ENCODE measurements around the gene CHST1.
A peak's percentile ranks its signal among the peaks of the same experiment; 100 is the strongest.

CHST1 gene

DNA sequence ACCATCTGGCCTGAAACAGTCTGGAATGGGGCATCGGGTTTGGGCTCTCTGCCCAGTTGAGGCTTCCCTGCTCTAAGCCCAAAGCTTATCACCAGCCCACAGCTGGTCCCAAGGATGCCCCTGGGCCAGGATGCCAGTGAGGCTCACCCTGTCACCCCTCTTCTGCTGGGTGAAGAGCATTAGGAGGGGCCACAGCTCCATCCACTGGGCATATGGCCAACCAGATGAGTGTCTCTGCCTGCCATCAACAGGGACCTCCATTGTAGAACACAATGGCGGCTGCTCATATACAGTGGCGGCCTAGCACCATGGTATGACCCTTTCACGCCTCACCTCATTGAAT lies 5.6 kb downstream of the CHST1 start:
- no peak for DNase-seq (ENCODE audit: low read depth)

- DNase-seq (ENCODE audit: low read depth): no peak
Measured at GRCh38 chr11:45659031-45659817, 6.2 kb downstream of the CHST1 start.

DNA sequence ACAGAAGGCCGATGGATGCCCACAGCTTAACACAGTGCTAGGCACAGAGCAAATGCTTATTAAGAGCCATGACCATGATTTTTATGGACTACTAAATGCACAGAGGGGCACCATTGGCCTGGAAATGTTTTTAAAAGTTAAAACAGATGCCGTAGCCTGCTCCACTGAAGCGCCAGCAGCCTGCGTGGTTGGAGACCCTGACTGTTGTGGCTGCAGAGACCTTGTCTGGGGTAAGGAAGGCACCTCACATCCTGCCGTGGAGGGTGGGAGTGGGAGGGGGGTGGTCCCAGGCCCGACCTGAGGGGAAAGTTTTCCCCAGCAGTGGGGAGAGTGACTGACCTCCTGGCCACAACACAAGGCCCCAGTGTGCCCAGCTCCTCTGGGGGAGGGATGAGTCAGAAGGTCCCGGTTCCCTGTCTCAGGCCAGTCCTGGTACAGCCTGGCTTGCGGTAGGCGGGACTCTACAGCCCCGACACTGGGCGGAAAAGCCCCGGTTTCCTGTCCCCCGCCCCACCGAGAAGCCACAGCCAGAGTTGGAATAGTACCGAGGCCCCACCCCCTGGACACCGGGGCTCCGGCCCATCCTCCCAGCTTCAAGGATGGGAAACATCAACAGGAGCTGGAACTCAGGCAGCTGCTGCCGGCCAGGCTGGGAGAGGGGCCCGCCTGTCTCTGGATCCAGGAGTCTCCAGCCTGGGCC lies 7.0 kb downstream of the CHST1 start:
- no peak for DNase-seq (ENCODE audit: low read depth)

- DNase-seq (ENCODE audit: low read depth): no peak
Measured at GRCh38 chr11:45657496-45658260, 7.7 kb downstream of the CHST1 start.

GRCh38 chr11:45655831-45656230 lies 9.6 kb downstream of the CHST1 start:
- DNase-seq (ENCODE audit: low read depth): no peak

DNA sequence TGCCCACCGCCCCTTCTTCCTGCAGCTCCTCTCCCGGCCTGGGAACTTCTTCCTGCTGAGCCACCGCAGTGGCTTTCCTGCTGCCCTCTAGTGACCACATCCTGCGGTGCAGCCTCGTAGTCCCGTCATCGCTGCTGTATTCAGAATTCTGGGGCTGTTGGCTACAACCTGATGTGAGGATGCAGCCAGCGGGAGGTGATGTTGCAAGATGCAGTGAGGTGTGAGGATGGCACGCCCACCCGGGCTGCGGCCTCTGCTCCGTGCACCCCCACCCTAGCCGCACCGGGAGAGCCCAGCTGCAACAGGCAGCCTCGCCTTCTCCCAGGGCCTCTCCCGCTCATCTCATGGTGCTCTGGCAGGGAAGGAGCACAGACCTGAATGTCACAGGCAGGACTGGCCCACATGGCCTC lies 10.1 kb downstream of the CHST1 start:
- peak; percentile 22 for DNase-seq (ENCODE audit: low read depth)

GRCh38 chr11:45655012-45655283 lies 10.5 kb downstream of the CHST1 start:
- no peak for DNase-seq (ENCODE audit: low read depth)

DNA sequence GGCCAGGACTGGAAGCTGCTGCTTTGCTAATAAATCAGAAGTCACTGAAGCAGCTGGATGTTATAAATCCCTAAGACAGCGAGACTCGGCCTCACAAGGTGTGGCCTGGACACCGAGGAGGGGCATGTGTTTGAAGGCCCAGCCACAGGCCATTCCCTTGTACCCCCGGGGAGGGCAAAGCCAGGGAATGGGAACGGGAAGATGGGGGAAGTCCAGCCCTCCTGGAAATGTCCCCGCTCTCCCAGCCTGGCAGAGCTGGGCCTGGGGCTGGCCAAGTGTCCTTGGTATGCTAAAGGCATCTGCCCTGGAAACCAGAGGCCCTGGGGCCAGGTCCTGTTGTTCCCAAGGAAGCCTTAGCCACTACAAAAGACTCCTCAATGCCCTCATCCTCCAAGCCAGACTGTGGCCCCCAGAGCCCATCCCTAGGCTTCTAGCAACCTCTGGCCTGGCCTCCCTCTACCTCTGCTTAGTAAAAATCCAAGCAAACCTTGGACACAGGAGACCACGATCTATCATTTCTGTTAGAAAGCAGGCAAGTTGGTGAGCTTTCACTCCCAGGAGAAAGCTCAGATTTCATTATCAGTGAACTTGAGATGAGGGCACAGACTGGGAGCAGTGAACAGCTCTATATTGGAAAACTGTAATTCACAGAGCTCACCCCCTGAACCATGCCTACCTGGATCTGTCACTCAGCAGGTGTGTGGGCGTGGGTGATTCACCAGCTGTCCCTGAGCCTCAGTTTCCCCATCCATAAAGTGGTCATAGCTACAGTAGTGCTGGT lies 11.0 kb downstream of the CHST1 start:
- DNase-seq (ENCODE audit: low read depth): no peak

DNA sequence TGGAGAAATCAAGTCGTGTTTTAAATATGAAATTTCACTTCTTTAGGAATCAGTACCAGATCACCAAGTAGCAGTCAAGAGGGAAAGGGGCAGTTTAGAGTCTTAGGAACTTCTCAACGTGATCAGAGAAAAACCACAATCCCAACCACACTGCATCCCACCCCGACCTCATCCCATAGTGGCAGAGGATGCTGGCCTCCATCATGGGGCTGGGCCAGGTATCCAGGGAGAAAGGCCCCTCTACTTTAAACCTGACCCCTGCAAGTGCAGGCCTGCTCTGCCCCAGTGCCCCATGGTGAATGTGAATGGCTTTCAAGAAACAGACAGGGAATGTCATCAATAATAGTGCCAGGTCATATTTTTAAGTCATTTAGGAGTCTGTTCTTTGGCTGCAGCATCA lies 12.1 kb downstream of the CHST1 start:
- DNase-seq (ENCODE audit: low read depth): no peak

- DNase-seq (ENCODE audit: low read depth): no peak
Measured at GRCh38 chr11:45652781-45653180, 12.6 kb downstream of the CHST1 start.

GRCh38 chr11:45651841-45652749 lies 13.3 kb downstream of the CHST1 start:
- no peak for DNase-seq (ENCODE audit: low read depth)

DNA sequence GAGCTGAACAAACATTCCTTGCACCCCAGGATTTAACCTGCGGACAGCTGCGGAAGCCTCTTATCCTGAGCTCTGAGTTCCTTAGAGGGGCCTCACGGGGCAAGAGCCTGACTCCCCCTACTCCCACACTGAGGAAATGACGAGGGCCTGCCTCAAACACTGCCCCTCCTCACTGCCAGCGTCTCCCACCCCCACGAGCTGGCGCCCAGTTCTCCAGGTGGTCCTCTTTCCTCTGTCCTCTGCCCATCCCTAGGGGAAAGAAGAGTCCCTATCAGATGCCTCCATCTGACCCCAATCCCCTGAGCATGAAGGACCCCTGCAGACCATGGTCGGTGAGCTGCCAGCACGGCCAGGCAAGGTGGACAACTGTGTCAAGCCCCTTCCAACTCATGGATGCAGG lies 14.3 kb downstream of the CHST1 start:
- DNase-seq (ENCODE audit: low read depth): no peak

- DNase-seq (ENCODE audit: low read depth): no peak
Measured at GRCh38 chr11:45650166-45651095, 15.0 kb downstream of the CHST1 start.

DNA sequence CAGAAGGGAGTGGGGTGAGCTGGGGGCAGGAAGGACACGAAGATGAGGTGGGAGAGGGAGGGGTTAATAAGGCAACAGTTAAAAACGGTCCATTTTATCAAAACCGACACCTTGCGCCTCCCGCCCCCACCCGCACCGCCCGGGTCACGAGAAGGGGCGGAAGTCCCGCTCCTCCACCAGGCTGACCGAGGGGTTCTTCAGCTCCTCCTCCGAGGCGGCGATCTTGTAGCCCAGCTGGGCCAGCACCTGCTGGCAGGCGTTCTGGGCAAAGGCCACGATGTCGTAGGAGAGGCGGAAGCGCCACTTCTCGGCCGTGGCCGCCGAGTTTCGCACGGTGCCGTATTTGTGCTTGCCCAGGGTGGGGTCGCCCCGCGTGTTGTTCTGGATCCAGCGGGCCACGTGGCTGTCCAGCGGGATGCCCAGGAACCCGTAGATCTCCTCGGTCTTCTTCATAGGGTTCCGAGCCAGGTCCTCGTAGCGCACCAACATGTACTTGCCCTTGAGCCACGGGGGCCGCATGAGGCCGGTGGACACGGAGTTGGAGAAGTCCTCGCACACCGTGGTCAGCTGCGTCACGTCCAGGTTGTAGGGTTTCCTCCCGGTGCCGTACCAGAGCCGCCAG lies 15.8 kb downstream of the CHST1 start:
- DNase-seq (ENCODE audit: low read depth): no peak

GRCh38 chr11:45648931-45649330 lies 16.5 kb downstream of the CHST1 start:
- DNase-seq (ENCODE audit: low read depth): no peak

- no peak for DNase-seq (ENCODE audit: low read depth)
Measured at GRCh38 chr11:45647786-45648185, 17.6 kb downstream of the CHST1 start.

- DNase-seq (ENCODE audit: low read depth): no peak
Measured at GRCh38 chr11:45647329-45647728, 18.1 kb downstream of the CHST1 start.

DNA sequence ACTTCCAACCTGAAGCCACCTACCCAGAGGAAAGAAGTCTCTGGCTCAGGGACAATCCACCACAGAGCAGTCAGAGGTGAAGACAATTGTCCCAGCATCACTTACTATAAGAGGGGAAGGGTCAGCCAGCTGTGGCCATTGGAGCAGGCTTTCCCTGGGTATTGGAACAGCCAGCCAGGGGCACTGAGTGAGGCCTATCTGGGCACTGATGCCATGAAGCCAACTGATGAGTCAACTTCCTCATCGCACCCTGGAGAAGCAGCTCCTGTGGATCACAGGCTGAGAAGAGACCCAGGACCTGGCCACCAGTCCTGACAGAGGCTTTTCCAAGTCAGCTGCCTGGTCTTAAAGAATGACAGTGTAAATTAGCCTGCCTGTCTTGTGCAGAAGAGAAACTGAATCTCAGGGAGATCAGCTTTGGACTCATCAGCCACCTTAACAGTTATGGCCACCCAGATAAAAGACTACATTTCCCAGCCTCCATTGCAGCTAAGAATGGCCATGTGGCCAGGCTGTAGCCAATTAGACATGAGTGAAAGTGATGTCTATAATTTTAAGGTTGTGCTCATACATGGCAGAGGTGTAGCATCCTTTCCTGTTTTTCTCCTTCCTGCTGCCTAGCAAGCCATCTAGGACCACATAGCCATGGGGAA lies 19.0 kb downstream of the CHST1 start:
- no peak for DNase-seq (ENCODE audit: low read depth)
